IPS-20b (cell line): ENCODE measurements around the gene FKBP6.
A peak's percentile ranks its signal among the peaks of the same experiment; 100 is the strongest.
"Not testable (repeated sequence)": the region's sequence is repeated elsewhere in the genome, so short reads cannot be mapped to it uniquely, and the experiment has no call there.

Experiments
- H3K27ac ChIP-seq: one replicate; pipeline ENCODE4 v1.5.1; 2013; ENCODE audit warnings: low read length
- H3K27me3 ChIP-seq: 2 replicates; pipeline ENCODE4 v1.6.1; 2013; ENCODE audit warnings: mild to moderate bottlenecking, low read length, inconsistent platforms; ENCODE audit not compliant: insufficient read depth
- H3K36me3 ChIP-seq: 2 replicates; pipeline ENCODE4 v1.6.1; 2013; ENCODE audit warnings: low read depth, mild to moderate bottlenecking, inconsistent platforms, low read length, moderate library complexity; ENCODE audit not compliant: insufficient read depth
- H3K4me1 ChIP-seq: 2 replicates; pipeline ENCODE4 v1.6.1; 2013; ENCODE audit warnings: mild to moderate bottlenecking, control low read depth, inconsistent platforms, low read length, moderate library complexity; ENCODE audit not compliant: insufficient read depth
- H3K4me3 ChIP-seq: 2 replicates; pipeline ENCODE4 v1.5.1; 2013; ENCODE audit warnings: mild to moderate bottlenecking, low read length, inconsistent platforms
- H3K9ac ChIP-seq: 2 replicates; pipeline ENCODE4 v1.6.1; 2013; ENCODE audit warnings: low read depth, mild to moderate bottlenecking, inconsistent platforms, low read length, moderate library complexity
- H3K9me3 ChIP-seq: 2 replicates; pipeline ENCODE4 v1.6.1; 2013; ENCODE audit warnings: mild to moderate bottlenecking, low read depth, low read length, inconsistent platforms; ENCODE audit not compliant: insufficient read depth

FKBP6 gene

GRCh38 chr7:73327922-73328321, at the start of gene FKBP6, which contains the start of gene TRIM50:
FKBP6 (plus strand) TSS chr7:73328161; CDS start chr7:73328429, 268 bp downstream.
TRIM50 (minus strand) TSS chr7:73328082; CDS start chr7:73324787, 3,295 bp downstream.
- not testable (repeated sequence) for H3K36me3 ChIP-seq, H3K27ac ChIP-seq, H3K9me3 ChIP-seq, H3K27me3 ChIP-seq, H3K4me1 ChIP-seq, H3K4me3 ChIP-seq, H3K9ac ChIP-seq

GRCh38 chr7:73297235-73297634, 30.7 kb upstream of the FKBP6 start:
- not testable (repeated sequence) for H3K4me3 ChIP-seq, H3K27me3 ChIP-seq, H3K9me3 ChIP-seq, H3K27ac ChIP-seq, H3K9ac ChIP-seq, H3K4me1 ChIP-seq, H3K36me3 ChIP-seq

DNA sequence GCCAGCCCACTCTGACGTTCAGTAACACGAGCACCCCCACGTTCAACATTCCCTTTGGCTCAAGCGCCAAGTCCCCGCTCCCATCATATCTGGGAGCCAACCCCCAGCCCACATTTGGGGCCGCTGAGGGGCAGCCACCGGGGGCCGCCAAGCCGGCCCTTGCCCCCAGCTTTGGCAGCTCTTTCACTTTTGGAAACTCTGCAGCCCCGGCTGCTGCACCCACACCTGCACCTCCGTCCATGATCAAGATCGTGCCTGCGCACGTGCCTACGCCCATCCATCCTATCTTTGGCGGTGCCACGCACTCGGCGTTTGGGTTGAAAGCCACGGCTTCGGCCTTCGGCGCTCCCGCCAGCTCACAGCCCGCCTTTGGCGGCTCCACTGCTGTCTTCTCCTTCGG, 30.3 kb upstream of the FKBP6 start:
- H3K9ac ChIP-seq, H3K4me1 ChIP-seq, H3K4me3 ChIP-seq, H3K9me3 ChIP-seq, H3K27me3 ChIP-seq, H3K36me3 ChIP-seq, H3K27ac ChIP-seq: not testable (repeated sequence)

- not testable (repeated sequence) for H3K9ac ChIP-seq
These were observed 28.1 kb upstream of the FKBP6 start for GRCh38 chr7:73299812-73300211.

GRCh38 chr7:73301108-73301507, 26.9 kb upstream of the FKBP6 start:
- not testable (repeated sequence) for H3K4me3 ChIP-seq, H3K9me3 ChIP-seq, H3K27ac ChIP-seq, H3K9ac ChIP-seq, H3K27me3 ChIP-seq, H3K4me1 ChIP-seq
- peaks cover 33% of the 10 kb centered on the region for H3K36me3 ChIP-seq

More at GRCh38 chr7:73299812-73300211, 28.1 kb upstream of the FKBP6 start:
- H3K36me3 ChIP-seq: peaks cover 21% of the 10 kb centered on the region; the same call in 1 of the 2 replicates
- H3K4me1 ChIP-seq, H3K9me3 ChIP-seq, H3K27me3 ChIP-seq, H3K4me3 ChIP-seq, H3K27ac ChIP-seq: not testable (repeated sequence)

GRCh38 chr7:73302846-73303245, 25.1 kb upstream of the FKBP6 start:
- H3K36me3 ChIP-seq: peaks cover 43% of the 10 kb centered on the region
- not testable (repeated sequence) for H3K9me3 ChIP-seq, H3K27ac ChIP-seq, H3K27me3 ChIP-seq, H3K4me3 ChIP-seq, H3K9ac ChIP-seq, H3K4me1 ChIP-seq

DNA sequence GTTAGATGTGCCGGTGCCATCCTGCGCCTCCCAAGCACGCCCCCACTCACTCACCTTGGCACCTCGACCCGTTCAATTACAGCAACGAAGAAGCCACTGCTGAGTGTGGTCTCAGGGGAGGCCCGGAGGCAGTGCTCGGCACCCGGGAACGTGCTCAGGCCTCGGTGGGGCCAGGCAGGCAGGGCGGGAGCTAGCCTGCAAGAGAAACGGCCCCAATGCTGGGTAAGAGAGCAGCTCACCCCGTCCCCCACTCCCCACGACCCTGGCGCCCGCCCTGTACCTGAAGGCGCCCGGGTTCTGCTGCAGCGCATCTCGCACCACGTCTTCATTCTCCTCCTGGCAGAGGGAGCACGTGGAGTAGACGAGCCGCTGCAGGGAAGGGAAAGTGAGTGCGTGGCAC, 24.4 kb upstream of the FKBP6 start:
- Histone ChIP-seq H3K9me3 (no peaks in the 10 kb centered on the region), H3K27me3 (no peaks in the 10 kb centered on the region), H3K27ac (no peak overlapping the region), H3K4me1 (no peaks in the 10 kb centered on the region), H3K4me3 (no peak overlapping the region), H3K36me3 (peaks cover 43% of the 10 kb centered on the region), H3K9ac (no peak overlapping the region)

DNA sequence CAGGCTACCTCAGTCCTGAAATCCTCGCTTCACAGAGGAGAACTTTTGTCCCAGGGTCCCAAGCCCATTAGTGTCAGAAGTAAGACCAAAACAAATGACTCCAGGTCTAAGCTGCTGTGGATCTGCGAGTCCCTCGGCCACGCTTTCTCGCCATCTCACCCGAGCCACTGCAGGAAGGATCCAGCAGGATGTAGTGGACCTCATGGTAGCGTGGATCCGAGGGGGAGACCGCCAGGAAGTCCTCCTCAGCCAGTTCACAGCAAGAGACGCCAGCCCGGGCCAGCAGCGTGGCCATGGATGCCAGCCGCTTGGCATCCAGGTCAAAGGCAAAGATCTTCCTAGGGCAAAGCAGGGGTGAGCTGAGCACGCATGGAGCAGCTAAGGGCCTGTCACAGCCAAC, 23.9 kb upstream of the FKBP6 start:
- Histone ChIP-seq H3K27ac (no peak overlapping the region), H3K4me1 (no peaks in the 10 kb centered on the region), H3K4me3 (no peak overlapping the region), H3K9ac (no peak overlapping the region), H3K36me3 (peaks cover 43% of the 10 kb centered on the region), H3K9me3 (no peaks in the 10 kb centered on the region), H3K27me3 (no peaks in the 10 kb centered on the region)

- H3K4me3 ChIP-seq, H3K4me1 ChIP-seq, H3K9me3 ChIP-seq, H3K27me3 ChIP-seq, H3K27ac ChIP-seq, H3K9ac ChIP-seq: not testable (repeated sequence)
- peaks cover 43% of the 10 kb centered on the region for H3K36me3 ChIP-seq
These were observed 23.2 kb upstream of the FKBP6 start for GRCh38 chr7:73304612-73305387.

DNA sequence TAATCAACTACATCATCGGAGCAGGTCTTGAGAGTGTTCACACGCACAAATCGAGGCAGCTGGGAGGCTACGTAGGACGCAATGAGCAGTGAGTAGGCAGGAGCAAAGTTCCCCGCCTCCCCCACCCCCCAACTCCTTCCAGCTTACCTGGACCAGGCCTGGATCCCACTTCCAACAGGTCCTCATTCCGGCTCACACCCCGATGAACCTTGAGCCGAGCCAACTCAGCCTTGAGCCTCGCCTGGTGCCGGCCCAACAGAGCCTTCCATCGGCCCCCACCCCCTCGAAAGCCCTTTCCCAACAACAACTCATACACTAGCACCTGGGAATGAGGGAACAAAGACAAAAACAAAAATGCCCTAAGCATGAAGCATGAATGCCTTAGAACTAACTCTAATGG, 20.5 kb upstream of the FKBP6 start:
- Histone ChIP-seq H3K9ac (peak overlapping the region; percentile 87; the same call in 1 of the 2 replicates), H3K27me3 (peaks cover 8% of the 10 kb centered on the region; the same call in 1 of the 2 replicates), H3K4me1 (no peaks in the 10 kb centered on the region), H3K36me3 (peaks cover 43% of the 10 kb centered on the region), H3K9me3 (no peaks in the 10 kb centered on the region), H3K4me3 (peak overlapping the region; percentile 78), H3K27ac (no peak overlapping the region)

- Histone ChIP-seq H3K9me3 (no peaks in the 10 kb centered on the region), H3K27me3 (peaks cover 8% of the 10 kb centered on the region; the same call in 1 of the 2 replicates), H3K27ac (peak overlapping the region; percentile 14), H3K4me1 (no peaks in the 10 kb centered on the region), H3K9ac (peak overlapping the region; percentile 87; the same call in 1 of the 2 replicates), H3K4me3 (peak overlapping the region; percentile 78), H3K36me3 (peaks cover 38% of the 10 kb centered on the region)
These were observed 19.8 kb upstream of the FKBP6 start for GRCh38 chr7:73308074-73308664.

GRCh38 chr7:73308665-73309214, 19.2 kb upstream of the FKBP6 start, which contains the start of gene NSUN5:
NSUN5 (minus strand) TSS chr7:73308826; CDS start chr7:73308790, 36 bp downstream.
- Histone ChIP-seq H3K27me3 (peaks cover 8% of the 10 kb centered on the region; the same call in 1 of the 2 replicates), H3K36me3 (peaks cover 33% of the 10 kb centered on the region), H3K9ac (peak within 1 kb of the TSS; percentile 87; the same call in 1 of the 2 replicates), H3K9me3 (no peaks in the 10 kb centered on the region), H3K27ac (peak within 1 kb of the TSS; percentile 14), H3K4me3 (peak within 1 kb of the TSS; percentile 78), H3K4me1 (no peaks in the 10 kb centered on the region)
